Activated T-cell treated with anti-CD3 and anti-CD28 coated beads, Interleukin-2, amount 50 U/mL, for 4 hours (primary cell): Measurements from ENCODE around the gene MRTFA. TPM values are rescaled to one million over a fixed set of nuclear protein-coding genes. Genes with fewer than 3 reads are reported as not detected.

Source experiments
- ATAC-seq, 2 donors: fragments of 200-7000 bp; cut with Tn5 transposase; one replicate each; pipeline ENCODE4 v1.10.0; 2021
- DNase-seq: peaks from one replicate; pipeline ENCODE4 v3.0.0-alpha.2; 2020
- H3K27me3 Mint-ChIP-seq: one replicate; pipeline ENCODE4 v1.8.0; 2021; ENCODE audit warnings: low read depth, mixed read lengths
- H3K36me3 Mint-ChIP-seq: one replicate; pipeline ENCODE4 v1.8.0; 2022; ENCODE audit warnings: mixed read lengths; ENCODE audit not compliant: insufficient read depth
- H3K4me1 Mint-ChIP-seq: one replicate; pipeline ENCODE4 v1.8.0; 2021; ENCODE audit warnings: low read depth, mixed read lengths
- H3K4me3 Mint-ChIP-seq: one replicate; pipeline ENCODE4 v1.8.0; 2021; ENCODE audit warnings: mild to moderate bottlenecking, moderate library complexity, mixed read lengths
- H3K9me3 Mint-ChIP-seq: one replicate; pipeline ENCODE4 v1.8.0; 2021; ENCODE audit warnings: mixed read lengths
- total RNA-seq, 3 donors: library from RNA; stranded (reverse); gene quantifications; one replicate each; pipeline ENCODE4 v1.2.1, GENCODE V29; 2021

The MRTFA gene
- total RNA-seq, 3 donors from 2014 or later, result 35.3 to 42.2 (median 38.2) TPM

DNA sequence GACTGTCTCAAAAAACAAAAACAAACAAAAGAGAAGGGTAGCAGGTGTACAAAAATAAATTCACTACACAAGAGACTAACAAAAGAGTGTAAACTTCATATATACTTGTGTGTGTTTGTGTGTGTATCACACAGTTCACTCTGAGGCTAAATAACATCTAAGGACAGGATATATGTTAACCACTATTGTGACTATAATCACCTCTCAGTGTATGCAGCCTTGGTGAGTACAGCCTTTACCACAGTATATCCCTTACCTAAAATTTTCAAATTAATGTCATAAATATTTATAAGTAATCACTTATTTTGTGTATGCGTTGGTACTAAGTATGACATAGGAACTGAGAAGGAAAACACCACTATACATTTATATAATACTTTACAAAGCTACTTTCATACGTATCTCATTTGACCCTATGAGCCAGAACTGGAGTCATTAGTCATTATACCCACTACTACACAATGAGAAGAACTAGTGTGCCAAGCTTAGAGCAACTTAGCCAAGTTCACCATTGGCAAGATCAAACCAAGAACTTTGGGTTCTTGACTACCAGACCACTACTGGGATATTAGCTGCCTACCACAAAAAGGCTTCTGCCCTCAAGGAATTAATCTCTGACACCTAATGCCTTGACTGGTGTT lies 149.4 kb downstream of the MRTFA start:
- ATAC-seq (peak in 1 of 2 donors; percentile 62), DNase-seq (no peak)
- no peak overlapping the region for H3K4me3 Mint-ChIP-seq
- H3K36me3 Mint-ChIP-seq, result peaks cover 6% of the 10 kb centered on the region
- no peaks in the 10 kb centered on the region for H3K9me3 Mint-ChIP-seq
- H3K27me3 Mint-ChIP-seq, result no peaks in the 10 kb centered on the region
- H3K4me1 Mint-ChIP-seq, result peaks cover 25% of the 10 kb centered on the region

DNA sequence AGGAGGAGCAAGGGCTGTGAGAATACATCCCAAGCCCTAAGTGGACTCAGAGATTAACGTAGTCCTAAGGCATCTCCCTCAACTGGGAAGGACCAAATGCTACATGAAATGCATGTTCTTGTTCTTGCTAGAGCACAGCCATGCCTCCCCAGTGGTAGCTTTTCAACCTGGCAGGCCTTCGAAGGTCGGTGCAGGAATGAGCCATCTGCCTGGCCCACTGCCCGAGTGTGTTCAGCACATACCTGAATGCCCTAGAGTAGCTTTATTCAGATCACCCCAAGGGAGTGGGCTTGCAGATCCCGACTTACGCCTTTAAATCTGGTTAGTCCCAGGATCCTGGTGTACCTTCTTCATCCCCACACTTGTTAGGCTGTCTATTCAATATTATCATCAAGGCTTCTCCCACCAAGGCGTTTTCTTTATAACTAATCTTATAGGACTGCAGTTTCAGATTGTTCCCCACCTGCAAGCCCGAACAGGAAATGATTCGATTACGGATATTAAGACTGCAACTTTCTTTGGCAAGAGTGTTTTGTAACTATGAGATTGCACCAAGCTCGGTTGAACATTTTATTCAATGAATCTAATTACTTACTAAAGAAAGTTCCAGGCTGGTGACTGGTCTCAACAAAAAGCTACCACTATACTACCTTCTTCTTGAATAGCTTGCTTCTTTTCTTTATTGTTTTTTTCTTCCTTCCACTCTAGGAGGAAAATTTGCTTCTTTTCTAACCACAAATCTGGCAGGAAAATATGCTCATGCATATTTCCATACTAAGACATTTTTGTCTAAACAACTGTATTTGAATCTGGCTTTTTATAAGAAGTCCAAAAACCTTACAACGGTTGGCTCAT lies 150.5 kb downstream of the MRTFA start:
- peaks cover 22% of the 10 kb centered on the region for H3K4me1 Mint-ChIP-seq
- H3K9me3 Mint-ChIP-seq, result no peaks in the 10 kb centered on the region
- H3K27me3 Mint-ChIP-seq, result no peaks in the 10 kb centered on the region
- no peak for ATAC-seq
- peaks cover 6% of the 10 kb centered on the region for H3K36me3 Mint-ChIP-seq
- no peak overlapping the region for H3K4me3 Mint-ChIP-seq
- no peak for DNase-seq

GRCh38 chr22:40484906-40485669 lies 151.4 kb downstream of the MRTFA start:
- DNase-seq (no peak), ATAC-seq (no peak)
- Mint-ChIP-seq H3K27me3 (no peaks in the 10 kb centered on the region), H3K4me1 (peaks cover 25% of the 10 kb centered on the region), H3K4me3 (no peak overlapping the region), H3K36me3 (peaks cover 4% of the 10 kb centered on the region), H3K9me3 (no peaks in the 10 kb centered on the region)

DNA sequence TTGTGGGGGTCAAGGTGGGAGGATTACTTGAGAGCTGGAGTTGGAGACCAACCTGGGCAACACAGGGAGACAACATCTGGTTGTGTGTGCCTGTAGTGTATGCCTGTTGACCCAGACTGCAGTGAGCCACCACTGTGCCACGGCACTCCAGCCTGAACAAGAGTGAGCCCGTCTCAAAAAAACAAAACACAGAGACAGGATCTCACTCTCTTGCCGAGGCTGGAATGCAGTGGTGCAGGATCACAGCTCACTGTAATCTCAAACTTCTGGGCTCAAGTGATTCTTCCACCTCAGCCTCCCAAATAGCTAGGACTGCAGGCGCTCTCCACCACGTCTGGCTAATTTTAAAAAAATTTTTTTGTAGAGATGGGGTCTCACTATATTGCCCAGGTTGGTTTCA lies 153.6 kb downstream of the MRTFA start:
- ATAC-seq, result no peak

DNA sequence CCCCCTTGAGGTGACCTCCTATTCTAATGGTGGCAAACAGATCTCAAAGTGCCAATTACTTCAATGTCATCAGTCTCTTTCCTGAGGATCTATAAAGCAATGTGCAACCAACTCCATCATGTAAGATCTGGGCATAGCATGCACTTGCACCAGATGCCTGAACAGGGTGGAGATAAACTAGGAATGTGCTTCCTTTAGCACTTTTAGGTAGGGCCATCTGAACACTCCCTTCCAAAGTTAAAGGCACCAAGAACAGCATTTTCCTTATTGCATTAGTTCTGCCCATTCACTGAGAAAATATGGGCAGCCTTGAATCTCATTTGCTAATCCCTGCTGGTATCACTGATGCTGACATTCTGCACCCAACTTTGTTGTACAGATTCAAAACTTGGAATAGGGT lies 154.1 kb downstream of the MRTFA start:
- Mint-ChIP-seq H3K27me3 (no peaks in the 10 kb centered on the region), H3K4me1 (peaks cover 33% of the 10 kb centered on the region), H3K4me3 (no peak overlapping the region), H3K36me3 (peaks cover 2% of the 10 kb centered on the region), H3K9me3 (no peaks in the 10 kb centered on the region)
- no peak for ATAC-seq
- no peak for DNase-seq

More for the DNA sequence above, 153.6 kb downstream of the MRTFA start:
- Mint-ChIP-seq H3K4me3 (no peak overlapping the region), H3K4me1 (peaks cover 33% of the 10 kb centered on the region), H3K27me3 (no peaks in the 10 kb centered on the region), H3K36me3 (peaks cover 2% of the 10 kb centered on the region), H3K9me3 (no peaks in the 10 kb centered on the region)
- no peak for DNase-seq

- Mint-ChIP-seq H3K36me3 (peaks cover 4% of the 10 kb centered on the region), H3K9me3 (no peaks in the 10 kb centered on the region), H3K27me3 (no peaks in the 10 kb centered on the region), H3K4me3 (no peak overlapping the region), H3K4me1 (peaks cover 25% of the 10 kb centered on the region)
- DNase-seq, result no peak
- no peak for ATAC-seq
These were observed 155.5 kb downstream of the MRTFA start for GRCh38 chr22:40480996-40481395.

GRCh38 chr22:40479887-40480538 lies 156.5 kb downstream of the MRTFA start:
- H3K9me3 Mint-ChIP-seq, result no peaks in the 10 kb centered on the region
- H3K36me3 Mint-ChIP-seq, result peaks cover 4% of the 10 kb centered on the region
- ATAC-seq, result no peak
- peaks cover 23% of the 10 kb centered on the region for H3K4me1 Mint-ChIP-seq
- DNase-seq, result no peak
- no peak overlapping the region for H3K4me3 Mint-ChIP-seq
- H3K27me3 Mint-ChIP-seq, result no peaks in the 10 kb centered on the region

DNA sequence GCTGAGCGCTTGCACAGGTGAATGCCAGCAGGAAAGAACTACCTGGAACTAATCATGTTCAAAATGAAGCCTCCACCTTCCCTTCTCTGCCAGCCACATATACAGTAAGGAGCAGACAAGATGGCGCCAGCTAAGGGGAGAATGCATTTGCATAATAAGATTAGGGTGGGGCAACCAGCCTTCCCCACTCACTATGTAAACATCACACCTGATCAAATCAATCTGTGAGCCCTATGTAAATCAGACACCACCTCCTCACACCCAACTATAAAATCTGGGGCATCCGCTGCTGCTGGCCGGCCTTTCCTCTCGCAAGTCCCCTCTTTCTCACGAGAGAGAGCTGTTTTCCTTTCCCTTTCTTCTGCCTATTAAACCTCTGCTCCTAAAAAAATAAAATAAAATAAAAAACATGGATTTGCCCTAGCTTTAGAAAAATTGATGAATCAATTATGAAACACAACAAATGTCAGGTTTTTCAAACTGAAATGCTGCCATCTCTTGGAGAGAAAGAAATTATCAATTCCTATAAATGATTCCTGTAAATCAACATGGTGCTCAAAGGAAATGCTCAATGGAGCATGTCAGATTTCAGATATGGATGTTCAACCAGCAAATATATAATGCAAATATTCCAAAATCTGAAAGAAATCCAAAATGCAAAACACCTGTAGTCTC lies 157.3 kb downstream of the MRTFA start:
- DNase-seq, result no peak
- H3K27me3 Mint-ChIP-seq, result no peaks in the 10 kb centered on the region
- no peaks in the 10 kb centered on the region for H3K9me3 Mint-ChIP-seq
- no peak for ATAC-seq
- peaks cover 23% of the 10 kb centered on the region for H3K4me1 Mint-ChIP-seq
- H3K4me3 Mint-ChIP-seq, result no peak overlapping the region
- peaks cover 4% of the 10 kb centered on the region for H3K36me3 Mint-ChIP-seq

- Mint-ChIP-seq H3K4me3 (no peak overlapping the region), H3K4me1 (peaks cover 23% of the 10 kb centered on the region), H3K9me3 (no peaks in the 10 kb centered on the region), H3K27me3 (no peaks in the 10 kb centered on the region), H3K36me3 (peaks cover 3% of the 10 kb centered on the region)
- DNase-seq (no peak), ATAC-seq (no peak)
These were observed 158.0 kb downstream of the MRTFA start for GRCh38 chr22:40478338-40479125.

GRCh38 chr22:40477683-40478337 lies 158.7 kb downstream of the MRTFA start:
- H3K36me3 Mint-ChIP-seq, result peaks cover 3% of the 10 kb centered on the region
- H3K27me3 Mint-ChIP-seq, result no peaks in the 10 kb centered on the region
- no peak overlapping the region for H3K4me3 Mint-ChIP-seq
- no peak for DNase-seq
- H3K4me1 Mint-ChIP-seq, result peaks cover 23% of the 10 kb centered on the region
- ATAC-seq, result no peak
- no peaks in the 10 kb centered on the region for H3K9me3 Mint-ChIP-seq

GRCh38 chr22:40476341-40476740 lies 160.2 kb downstream of the MRTFA start:
- no peak for ATAC-seq
- no peaks in the 10 kb centered on the region for H3K9me3 Mint-ChIP-seq
- peaks cover 24% of the 10 kb centered on the region for H3K4me1 Mint-ChIP-seq

DNA sequence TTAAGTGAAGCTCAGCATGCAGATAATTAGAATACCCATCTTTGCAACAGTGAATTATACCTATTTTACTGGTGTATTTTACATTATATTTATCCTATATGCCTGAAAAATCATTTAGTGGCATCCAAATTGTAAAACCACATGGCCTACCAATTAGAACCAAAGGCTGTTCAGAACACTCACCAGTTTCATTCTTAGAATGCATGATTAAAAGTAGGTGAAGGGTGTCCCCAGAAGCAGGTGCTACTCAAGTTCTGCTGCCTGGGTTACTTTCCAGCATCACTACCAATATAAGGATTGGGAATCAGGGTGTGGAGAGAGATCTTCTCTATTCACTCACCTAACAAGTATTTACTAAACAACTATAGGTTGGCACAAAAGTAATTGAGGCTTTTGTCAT lies 162.8 kb downstream of the MRTFA start:
- peaks cover 7% of the 10 kb centered on the region for H3K36me3 Mint-ChIP-seq
- no peak for ATAC-seq
- H3K27me3 Mint-ChIP-seq, result no peaks in the 10 kb centered on the region
- H3K4me1 Mint-ChIP-seq, result peaks cover 14% of the 10 kb centered on the region
- no peak overlapping the region for H3K4me3 Mint-ChIP-seq
- no peaks in the 10 kb centered on the region for H3K9me3 Mint-ChIP-seq
- no peak for DNase-seq

More at GRCh38 chr22:40476341-40476740, 160.2 kb downstream of the MRTFA start:
- Mint-ChIP-seq H3K27me3 (no peaks in the 10 kb centered on the region), H3K4me3 (no peak overlapping the region), H3K36me3 (peaks cover 5% of the 10 kb centered on the region)
- DNase-seq, result no peak

- Mint-ChIP-seq H3K9me3 (no peaks in the 10 kb centered on the region), H3K36me3 (peaks cover 12% of the 10 kb centered on the region), H3K4me1 (peaks cover 16% of the 10 kb centered on the region), H3K27me3 (no peaks in the 10 kb centered on the region), H3K4me3 (no peak overlapping the region)
- ATAC-seq, result no peak
- DNase-seq, result no peak
These were observed 163.9 kb downstream of the MRTFA start for GRCh38 chr22:40472579-40472978.
